HG02763 (cell line): ENCODE data around the gene CYSRT1.

Experiments used
- ATAC-seq: cut with Tn5 transposase; IDR thresholded peaks from one replicate; pipeline ENCODE4 v1.9.1; 2021; ENCODE audit warnings: mild to moderate bottlenecking, moderate library complexity; ENCODE audit not compliant: unreplicated experiment

Gene CYSRT1

DNA sequence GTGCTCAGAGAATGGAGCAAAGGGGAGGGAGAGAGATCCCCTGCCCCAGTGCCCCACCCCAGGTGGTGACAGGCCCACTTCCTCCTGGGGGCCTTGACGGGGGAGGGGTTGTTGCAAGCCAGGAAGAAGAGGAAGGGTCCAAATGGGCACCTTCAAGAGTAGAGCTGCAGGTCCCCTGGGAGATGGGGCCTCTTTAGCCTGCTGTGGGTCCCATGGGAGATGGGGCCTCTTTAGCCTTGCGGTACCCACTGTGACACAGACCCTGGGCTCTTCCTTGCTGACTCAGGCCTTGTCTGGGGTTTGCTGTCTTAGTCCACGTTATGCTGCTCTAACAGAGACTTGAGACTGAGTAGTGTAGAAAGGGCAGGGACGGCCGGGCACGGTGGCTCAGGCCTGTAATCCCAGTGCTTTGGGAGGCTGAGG is 43.0 kb downstream of the CYSRT1 start:
- ATAC-seq: no peak

DNA sequence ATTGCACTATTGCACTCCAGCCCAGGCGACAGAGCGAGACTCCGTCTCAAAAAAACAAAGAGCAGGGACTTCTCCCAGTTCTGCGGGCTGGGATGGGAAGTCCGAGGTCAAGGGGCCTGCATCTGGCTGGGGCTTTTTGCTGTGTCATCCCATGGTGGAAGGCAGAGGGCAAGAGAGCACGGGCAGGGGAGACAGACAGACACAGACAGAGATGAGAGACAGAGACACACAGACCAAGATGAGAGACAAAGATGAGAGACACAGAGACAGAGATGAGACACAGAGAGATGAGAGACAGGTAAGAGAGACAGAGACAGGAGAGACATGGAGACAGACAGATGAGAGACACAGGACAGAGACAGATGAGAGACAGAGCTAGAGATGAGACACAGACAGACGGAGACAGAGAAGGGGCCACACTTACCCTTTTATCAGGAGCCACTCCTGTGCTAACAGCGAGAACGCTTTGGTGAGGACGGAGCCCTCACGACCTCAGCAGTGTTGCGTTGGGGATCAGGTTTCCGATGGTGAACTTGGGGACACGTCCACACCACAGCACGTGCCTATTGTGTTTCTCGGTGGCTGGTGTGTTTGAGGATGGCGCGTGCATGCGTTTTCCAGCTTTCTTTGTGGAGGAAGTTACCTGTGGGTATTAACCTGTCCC is 43.7 kb downstream of the CYSRT1 start:
- ATAC-seq: no peak

DNA sequence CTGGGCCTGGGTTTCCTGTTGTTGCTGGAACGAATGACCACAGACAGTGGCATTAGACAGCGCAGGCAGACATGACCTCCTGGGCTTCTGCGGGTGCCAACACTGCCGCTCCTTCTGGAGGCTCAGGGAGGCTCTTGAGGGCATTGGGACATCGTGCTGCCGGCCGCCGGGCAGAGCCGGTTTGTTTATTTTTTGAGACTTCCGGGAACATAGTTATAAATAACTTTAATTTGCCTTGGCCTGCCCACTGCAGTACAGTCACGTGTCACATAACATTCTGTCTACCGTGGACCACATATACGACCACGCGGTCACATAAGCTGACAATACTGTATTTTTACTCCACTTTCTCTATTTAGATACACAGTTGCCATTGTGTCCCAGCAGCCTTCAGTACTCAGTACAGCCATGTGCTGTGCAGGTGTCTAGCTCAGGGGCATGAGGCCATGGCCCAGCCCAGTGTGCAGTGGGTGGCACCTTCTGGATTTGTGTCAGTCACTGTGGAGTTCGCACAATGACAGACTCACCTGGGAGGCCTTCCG is 44.3 kb downstream of the CYSRT1 start:
- ATAC-seq: no peak

DNA sequence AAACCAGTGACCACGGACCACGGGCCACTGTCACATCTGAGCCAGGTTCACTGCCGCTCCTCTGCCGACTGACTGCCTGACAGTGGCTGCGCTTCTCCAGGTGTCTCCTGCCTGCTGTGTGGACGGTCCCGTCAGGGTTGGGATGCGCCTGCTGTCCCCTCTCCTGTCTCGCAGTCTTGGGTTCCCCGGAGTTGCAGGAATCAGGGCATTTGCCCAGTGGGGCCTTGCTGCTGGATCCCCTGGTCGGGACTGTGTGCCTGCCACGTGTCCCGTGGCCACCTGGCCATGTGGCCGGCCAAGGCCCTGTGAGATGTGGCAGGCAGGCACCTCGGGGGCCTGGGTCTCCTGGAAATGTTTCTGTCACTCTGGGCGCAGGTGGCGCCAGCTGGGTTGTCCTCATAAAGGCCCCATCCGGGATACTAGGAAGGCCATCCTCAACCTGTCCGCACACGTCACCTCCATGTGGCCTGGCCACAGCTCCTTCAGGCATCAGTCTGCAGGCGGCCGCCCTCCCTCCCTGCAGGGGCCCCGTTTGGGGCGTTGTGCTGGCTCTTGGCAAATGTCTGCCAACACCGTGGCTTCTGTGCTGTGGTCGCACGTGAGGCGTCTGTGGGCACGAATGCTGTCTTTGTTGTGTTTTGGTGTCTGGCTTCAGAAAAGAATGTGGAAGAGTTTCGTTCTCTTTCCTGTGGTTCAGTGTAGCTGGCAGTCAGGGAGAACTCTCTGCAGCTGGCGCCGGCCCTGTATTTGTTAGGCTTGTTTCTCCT is 46.1 kb downstream of the CYSRT1 start:
- ATAC-seq: no peak

DNA sequence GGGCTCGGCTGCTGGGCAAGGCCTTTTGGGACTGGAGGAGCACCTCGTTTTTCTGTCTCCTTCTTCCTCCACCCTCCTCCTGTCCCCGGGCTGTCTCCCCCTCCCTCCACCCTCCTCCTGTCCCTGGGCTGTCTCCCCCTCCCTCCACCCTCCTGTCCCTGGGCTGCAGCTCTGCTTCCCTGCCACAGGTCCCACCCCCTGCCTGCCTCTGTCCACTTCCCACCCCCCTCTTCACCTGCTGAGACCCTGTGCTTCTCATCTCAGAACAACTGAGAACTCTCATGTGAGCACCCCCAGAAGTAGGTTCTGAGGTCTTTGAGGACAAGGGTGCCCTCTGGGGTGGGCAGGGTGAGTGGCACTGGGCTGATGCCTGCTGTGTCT is 46.7 kb downstream of the CYSRT1 start:
- no peak for ATAC-seq

DNA sequence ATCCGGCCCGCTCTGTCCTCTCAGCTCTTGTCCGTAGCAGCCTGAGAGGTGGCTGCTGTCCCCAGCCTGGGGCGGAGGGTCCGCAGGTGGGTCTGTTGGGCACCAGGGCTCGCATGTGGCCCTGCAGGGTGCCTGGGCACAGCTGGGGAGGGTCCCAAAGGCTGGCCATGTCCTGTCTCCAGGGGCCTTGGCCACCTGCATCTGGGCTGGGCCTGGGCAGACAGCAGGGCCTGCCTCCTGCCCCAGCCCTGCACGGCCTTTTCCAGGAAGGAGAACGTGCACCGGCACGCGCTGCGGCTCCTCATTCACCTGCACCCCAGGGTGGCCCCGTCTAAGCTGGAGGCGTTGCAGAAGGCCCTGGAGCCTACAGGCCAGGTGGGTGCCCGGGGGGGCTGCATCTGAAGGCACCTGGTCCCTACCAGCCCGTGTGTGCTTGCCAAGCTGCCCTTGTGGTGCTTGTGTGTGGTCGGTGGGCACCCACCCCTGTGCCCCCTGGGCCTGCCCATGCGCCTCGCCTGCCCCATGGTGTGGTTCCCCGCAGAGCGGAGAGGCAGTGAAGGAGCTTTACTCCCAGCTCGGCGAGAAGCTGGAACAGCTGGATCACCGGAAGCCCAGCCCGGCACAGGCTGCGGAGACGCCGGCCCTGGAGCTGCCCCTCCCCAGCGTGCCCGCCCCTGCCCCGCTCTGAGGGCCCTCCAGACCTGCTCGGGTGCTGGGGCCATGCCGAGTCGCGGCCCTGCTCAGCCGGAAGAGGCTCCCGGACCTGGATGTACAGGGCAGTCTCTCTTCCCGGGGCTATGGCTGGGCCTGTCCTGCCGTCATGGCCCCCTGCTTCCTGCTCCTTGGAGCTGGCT is 47.5 kb downstream of the CYSRT1 start:
- no peak for ATAC-seq

DNA sequence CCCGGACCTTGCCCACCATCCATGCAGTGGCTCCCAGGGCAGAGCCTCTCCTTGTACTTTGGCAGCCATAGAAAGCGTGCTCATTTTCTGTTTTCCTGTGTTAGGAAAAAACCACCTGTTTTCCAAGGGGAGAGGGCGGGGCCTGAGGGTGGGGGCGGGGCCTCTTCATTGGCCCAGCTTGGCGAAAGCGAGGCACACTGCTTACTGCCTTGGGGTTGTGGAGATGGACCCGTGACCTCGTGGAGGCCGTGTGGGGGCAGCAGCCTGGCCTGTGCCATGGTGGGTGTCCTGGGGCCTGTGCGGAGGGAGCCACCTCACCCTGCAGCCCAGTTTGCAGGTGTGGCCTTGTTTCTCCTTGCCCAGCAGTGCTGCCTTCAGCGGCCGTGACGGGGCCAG is 48.1 kb downstream of the CYSRT1 start:
- ATAC-seq: no peak

DNA sequence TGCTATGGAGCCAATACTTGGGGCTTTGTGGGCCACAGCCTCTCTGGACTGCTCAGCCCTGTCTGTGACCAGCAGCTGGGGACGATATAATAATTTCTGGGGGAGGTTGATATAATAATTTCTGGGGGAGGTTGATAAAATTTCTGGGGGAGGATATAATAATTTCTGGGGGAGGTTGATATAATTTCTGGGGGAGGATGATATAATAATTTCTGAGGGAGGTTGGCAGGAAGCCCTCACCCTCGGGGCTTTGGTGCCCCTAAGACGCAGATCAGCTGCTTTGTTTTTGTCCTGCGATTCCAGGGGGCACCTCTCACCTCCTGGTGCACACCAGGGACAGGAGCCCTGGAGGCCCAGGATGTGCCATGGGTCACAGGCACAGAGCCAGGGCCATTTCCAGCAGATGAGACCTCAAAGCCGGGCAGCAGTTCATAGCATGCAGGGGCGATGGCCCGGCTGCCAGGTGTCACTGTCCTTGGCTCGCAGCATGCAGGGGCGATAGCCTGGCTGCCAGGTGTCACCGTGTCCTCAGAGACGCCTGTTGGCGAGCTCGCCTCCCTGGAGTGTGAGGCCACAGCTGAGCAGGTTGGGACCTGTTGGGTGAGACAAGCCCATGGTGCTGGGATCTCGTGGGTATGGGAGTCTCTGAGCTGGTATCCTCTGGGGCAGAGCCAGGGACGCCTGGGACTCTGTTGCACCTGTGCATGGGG is 48.8 kb downstream of the CYSRT1 start:
- ATAC-seq: no peak

DNA sequence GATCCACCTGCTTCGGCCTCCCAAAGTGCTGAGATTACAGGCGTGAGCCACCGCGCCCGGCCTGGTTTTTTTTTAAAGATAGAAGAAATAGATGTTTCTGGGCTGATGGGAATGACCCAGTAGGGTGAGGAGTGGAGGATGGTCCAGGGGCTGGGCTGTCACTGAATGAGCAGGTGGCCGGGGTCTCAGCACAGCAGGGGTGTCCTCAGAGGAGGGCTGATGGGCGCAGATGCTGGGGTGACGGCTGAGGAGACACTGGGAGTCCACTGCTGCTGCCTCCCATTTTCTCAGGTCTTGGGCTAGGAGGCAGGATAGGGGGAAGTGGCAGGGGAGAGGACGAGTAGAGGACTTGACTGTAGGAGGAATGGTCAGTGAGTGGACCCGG is 50.2 kb downstream of the CYSRT1 start:
- ATAC-seq: no peak
